ENCODE measurements around the gene IGF1R. TPM values are rescaled to one million over a fixed set of nuclear protein-coding genes. Genes with fewer than 3 reads are reported as not detected.

Gene IGF1R
- total and polyA plus RNA-seq, 12 donors = 8.6 to 138 (median 66.0) TPM

GRCh38 chr15:98677345-98678059 lies 29.2 kb downstream of the IGF1R start:
- peak overlapping the region; percentile 67 to 85 (median 82) for H3K27ac ChIP-seq
- intact Hi-C loops (cut with DNase I) = no loop called here

GRCh38 chr15:98678484-98678883 lies 30.1 kb downstream of the IGF1R start:
- 93 to 96% (median 93%) methylated on average over 7 of the region's 7 CpGs for WGBS, 4 donors
- Histone ChIP-seq H3K9me3 (replicated peaks in 1 of 3) (no peaks in the 10 kb centered on the region), H3K4me3 (no peak overlapping the region), H3K4me1 (replicated peaks in 1 of 2) (peaks cover 41 to 75% of the 10 kb centered on the region in 2 donors), H3K27me3 (no peaks in the 10 kb centered on the region), H3K36me3 (replicated peaks in 1 of 2) (no peaks in the 10 kb centered on the region), H3K27ac (peak overlapping the region in 4 of 5 donors; percentile 1 to 85 (median 47))
- TF ChIP-seq CTCF (IDR thresholded peaks at IDR 0.05) = no peak
- no peak for TF ChIP-seq POLR2A (IDR thresholded peaks at IDR 0.05)
- DNase-seq = no peak
- intact Hi-C loops (cut with DNase I) = no loop called here

More at GRCh38 chr15:98677345-98678059, 29.2 kb downstream of the IGF1R start:
- H3K4me1 ChIP-seq (replicated peaks in 1 of 2) = peaks cover 40 to 74% of the 10 kb centered on the region in 2 donors
- H3K27me3 ChIP-seq = no peaks in the 10 kb centered on the region
- WGBS, 4 donors = 64 to 75% (median 69%) methylated on average over 5 of the region's 5 CpGs
- no peaks in the 10 kb centered on the region for H3K36me3 ChIP-seq (replicated peaks in 1 of 2)
- no peak for TF ChIP-seq POLR2A (IDR thresholded peaks at IDR 0.05)
- no peak for DNase-seq
- no peak overlapping the region for H3K4me3 ChIP-seq
- H3K9me3 ChIP-seq (replicated peaks in 1 of 3) = no peaks in the 10 kb centered on the region

- H3K36me3 ChIP-seq (replicated peaks in 1 of 2) = no peaks in the 10 kb centered on the region
- H3K27ac ChIP-seq = no peak overlapping the region
- H3K4me3 ChIP-seq = no peak overlapping the region
- peaks cover 37 to 64% of the 10 kb centered on the region in 2 donors for H3K4me1 ChIP-seq (replicated peaks in 1 of 2)
- TF ChIP-seq POLR2A (IDR thresholded peaks at IDR 0.05) (no peak), CTCF (IDR thresholded peaks at IDR 0.05) (no peak)
- no peaks in the 10 kb centered on the region for H3K9me3 ChIP-seq (replicated peaks in 1 of 3)
- WGBS, 4 donors = 89 to 91% (median 89%) methylated on average over 7 of the region's 7 CpGs
- intact Hi-C loops (cut with DNase I) = no loop called here
- DNase-seq = peak in 1 of 7 donors; percentile 35
- H3K27me3 ChIP-seq = no peaks in the 10 kb centered on the region
These were observed 32.7 kb downstream of the IGF1R start for GRCh38 chr15:98681061-98681460.

- 63 to 68% (median 66%) methylated on average over 9 of the region's 9 CpGs for WGBS, 4 donors
- peaks cover 23 to 56% of the 10 kb centered on the region in 2 donors for H3K4me1 ChIP-seq (replicated peaks in 1 of 2)
- no peaks in the 10 kb centered on the region for H3K36me3 ChIP-seq (replicated peaks in 1 of 2)
- DNase-seq = no peak
- peak overlapping the region in 4 of 5 donors; percentile 5 to 70 (median 48) for H3K27ac ChIP-seq
- no peak overlapping the region for H3K4me3 ChIP-seq
- TF ChIP-seq CTCF (IDR thresholded peaks at IDR 0.05) = no peak
- no peak for TF ChIP-seq POLR2A (IDR thresholded peaks at IDR 0.05)
- no peaks in the 10 kb centered on the region for H3K27me3 ChIP-seq
- intact Hi-C loops (cut with DNase I) = no loop called here
- H3K9me3 ChIP-seq (replicated peaks in 1 of 3) = no peaks in the 10 kb centered on the region
These were observed 34.8 kb downstream of the IGF1R start for GRCh38 chr15:98682992-98683701.

All from adrenal gland (tissue), 12 donors.